ENCODE measurements around the gene SIRT7. TPM values are rescaled to one million over a fixed set of nuclear protein-coding genes. Genes with fewer than 3 reads are reported as not detected.
A peak's percentile ranks its signal among the peaks of the same experiment; 100 is the strongest.

Gene SIRT7
- polyA plus RNA-seq, 1 donor from 2014 or later: 44.5 TPM

DNA sequence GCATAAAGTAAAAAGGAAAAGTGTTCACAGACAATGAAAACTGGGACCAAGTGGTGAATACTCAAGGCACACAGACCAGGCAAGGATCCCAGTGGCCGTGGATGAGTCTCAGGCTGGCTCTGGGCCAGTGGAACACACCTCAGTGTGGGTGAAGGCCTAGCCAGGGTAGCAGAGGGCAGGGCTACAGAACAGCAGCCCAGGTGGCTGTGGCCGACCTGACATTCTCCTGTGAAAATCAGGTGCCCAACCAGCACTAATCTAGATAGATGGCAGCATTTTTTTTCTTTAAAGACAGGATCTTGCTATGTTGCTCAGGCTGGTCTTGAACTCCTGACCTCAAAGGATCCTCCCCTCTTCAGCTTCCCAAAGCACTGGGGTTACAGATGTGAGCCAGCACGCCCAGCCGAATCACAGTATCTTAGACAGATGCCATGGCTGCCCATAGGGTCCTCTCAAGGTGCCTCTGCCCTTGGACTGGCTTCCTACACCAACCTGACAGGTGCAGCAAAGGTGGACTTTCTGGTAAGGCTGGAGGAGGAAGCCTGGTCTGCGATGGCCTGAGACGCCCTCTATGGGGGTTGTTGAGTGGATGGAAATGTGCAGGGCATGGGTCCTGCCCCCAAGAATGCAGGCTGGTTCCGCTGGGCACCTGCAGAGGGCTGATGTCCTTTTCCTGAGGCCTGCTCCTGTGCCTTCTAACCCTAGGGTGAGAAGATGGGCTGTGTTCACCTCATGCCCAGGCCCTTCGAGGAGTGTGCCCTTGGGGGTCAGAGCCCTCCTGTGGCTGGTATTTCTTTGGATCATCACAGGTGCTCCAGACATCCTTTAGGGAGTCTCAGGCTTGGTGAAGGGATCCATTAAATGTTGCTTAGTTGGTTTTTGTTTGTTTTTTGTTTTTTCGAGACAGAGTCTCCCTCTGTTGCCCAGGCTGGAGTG, 53.9 kb downstream of the SIRT7 start:
- TF ChIP-seq, protein P1, sequence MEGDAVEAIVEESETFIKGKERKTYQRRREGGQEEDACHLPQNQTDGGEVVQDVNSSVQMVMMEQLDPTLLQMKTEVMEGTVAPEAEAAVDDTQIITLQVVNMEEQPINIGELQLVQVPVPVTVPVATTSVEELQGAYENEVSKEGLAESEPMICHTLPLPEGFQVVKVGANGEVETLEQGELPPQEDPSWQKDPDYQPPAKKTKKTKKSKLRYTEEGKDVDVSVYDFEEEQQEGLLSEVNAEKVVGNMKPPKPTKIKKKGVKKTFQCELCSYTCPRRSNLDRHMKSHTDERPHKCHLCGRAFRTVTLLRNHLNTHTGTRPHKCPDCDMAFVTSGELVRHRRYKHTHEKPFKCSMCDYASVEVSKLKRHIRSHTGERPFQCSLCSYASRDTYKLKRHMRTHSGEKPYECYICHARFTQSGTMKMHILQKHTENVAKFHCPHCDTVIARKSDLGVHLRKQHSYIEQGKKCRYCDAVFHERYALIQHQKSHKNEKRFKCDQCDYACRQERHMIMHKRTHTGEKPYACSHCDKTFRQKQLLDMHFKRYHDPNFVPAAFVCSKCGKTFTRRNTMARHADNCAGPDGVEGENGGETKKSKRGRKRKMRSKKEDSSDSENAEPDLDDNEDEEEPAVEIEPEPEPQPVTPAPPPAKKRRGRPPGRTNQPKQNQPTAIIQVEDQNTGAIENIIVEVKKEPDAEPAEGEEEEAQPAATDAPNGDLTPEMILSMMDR (IDR thresholded peaks at IDR 0.05; ENCODE audit: poor library complexity, severe bottlenecking): no peak
- TF ChIP-seq, protein P2, sequence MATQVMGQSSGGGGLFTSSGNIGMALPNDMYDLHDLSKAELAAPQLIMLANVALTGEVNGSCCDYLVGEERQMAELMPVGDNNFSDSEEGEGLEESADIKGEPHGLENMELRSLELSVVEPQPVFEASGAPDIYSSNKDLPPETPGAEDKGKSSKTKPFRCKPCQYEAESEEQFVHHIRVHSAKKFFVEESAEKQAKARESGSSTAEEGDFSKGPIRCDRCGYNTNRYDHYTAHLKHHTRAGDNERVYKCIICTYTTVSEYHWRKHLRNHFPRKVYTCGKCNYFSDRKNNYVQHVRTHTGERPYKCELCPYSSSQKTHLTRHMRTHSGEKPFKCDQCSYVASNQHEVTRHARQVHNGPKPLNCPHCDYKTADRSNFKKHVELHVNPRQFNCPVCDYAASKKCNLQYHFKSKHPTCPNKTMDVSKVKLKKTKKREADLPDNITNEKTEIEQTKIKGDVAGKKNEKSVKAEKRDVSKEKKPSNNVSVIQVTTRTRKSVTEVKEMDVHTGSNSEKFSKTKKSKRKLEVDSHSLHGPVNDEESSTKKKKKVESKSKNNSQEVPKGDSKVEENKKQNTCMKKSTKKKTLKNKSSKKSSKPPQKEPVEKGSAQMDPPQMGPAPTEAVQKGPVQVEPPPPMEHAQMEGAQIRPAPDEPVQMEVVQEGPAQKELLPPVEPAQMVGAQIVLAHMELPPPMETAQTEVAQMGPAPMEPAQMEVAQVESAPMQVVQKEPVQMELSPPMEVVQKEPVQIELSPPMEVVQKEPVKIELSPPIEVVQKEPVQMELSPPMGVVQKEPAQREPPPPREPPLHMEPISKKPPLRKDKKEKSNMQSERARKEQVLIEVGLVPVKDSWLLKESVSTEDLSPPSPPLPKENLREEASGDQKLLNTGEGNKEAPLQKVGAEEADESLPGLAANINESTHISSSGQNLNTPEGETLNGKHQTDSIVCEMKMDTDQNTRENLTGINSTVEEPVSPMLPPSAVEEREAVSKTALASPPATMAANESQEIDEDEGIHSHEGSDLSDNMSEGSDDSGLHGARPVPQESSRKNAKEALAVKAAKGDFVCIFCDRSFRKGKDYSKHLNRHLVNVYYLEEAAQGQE (IDR thresholded peaks at IDR 0.05; ENCODE audit: borderline replicate concordance): no peak
- TF ChIP-seq MXI1 (conservative IDR thresholded peaks at IDR 0.05; ENCODE audit: poor library complexity, severe bottlenecking): no peak
- TF ChIP-seq EZH2 (IDR thresholded peaks at IDR 0.05; ENCODE audit: borderline replicate concordance, insufficient read depth, low read length, poor library complexity, severe bottlenecking): no peak
- no peak for TF ChIP-seq SMC3 (conservative IDR thresholded peaks at IDR 0.05; ENCODE audit: poor library complexity)
- no peak for TF ChIP-seq EP300 (conservative IDR thresholded peaks at IDR 0.05; ENCODE audit: poor library complexity, severe bottlenecking)
- TF ChIP-seq TAF1 (IDR thresholded peaks at IDR 0.05; ENCODE audit: low read depth): no peak
- no peak for TF ChIP-seq RAD21 (conservative IDR thresholded peaks at IDR 0.05)
- no peak for TF ChIP-seq POLR2AphosphoS5 (IDR thresholded peaks at IDR 0.05)
- Histone ChIP-seq H3F3A (ENCODE audit: insufficient read depth, low read length, poor library complexity, severe bottlenecking) (no peaks in the 10 kb centered on the region), H3K4me2 (ENCODE audit: low read length) (no peak overlapping the region), H2AFZ (ENCODE audit: low read depth, low read length) (no peak overlapping the region), H3K36me3 (ENCODE audit: insufficient read depth, low read length) (no peaks in the 10 kb centered on the region), H3K79me2 (replicated peaks; ENCODE audit: insufficient read depth, low read length) (peaks cover 21% of the 10 kb centered on the region), H3K27me3 (ENCODE audit: insufficient read depth, low read depth, low read length) (no peaks in the 10 kb centered on the region), H3K27ac (ENCODE audit: low read length) (no peak overlapping the region), H3K9me3 (ENCODE audit: low read length) (no peaks in the 10 kb centered on the region), H4K20me1 (ENCODE audit: insufficient read depth) (no peaks in the 10 kb centered on the region), H3K4me3 (ENCODE audit: low read length) (no peak overlapping the region), H3K9me2 (ENCODE audit: insufficient read depth, low read length) (no peaks in the 10 kb centered on the region), H3K9ac (ENCODE audit: low read length) (no peak overlapping the region)

DNA sequence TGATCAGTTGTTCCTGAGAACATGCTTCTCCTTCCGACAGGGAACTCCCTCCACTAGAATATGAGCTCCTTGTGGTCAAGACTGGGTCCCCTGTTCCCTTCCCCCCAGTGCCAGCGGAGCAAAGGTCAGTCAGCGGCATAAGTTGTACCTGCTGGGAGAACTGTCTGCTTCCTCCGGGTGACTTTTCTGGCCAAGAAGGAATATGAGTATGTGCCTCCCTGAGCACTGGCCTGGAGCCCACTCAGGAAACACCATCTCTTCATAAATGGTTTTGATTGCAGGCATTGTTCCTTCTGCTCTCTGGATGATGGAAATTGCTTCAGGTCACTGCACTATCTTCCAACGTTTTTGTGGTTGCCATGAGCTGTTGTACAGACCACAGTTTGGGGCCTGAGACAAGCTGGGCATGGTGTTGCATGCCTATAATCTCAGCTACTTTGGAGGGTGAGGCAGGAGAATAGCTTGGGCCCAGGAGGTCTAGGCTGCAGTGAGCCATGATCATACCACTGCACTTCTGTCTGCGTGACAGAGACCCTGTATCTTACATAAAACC, 54.8 kb downstream of the SIRT7 start:
- peaks cover 28% of the 10 kb centered on the region for H3K79me2 ChIP-seq (replicated peaks; ENCODE audit: insufficient read depth, low read length)
- no peak overlapping the region for H3K4me2 ChIP-seq (ENCODE audit: low read length)
- no peak overlapping the region for H2AFZ ChIP-seq (ENCODE audit: low read depth, low read length)
- no peaks in the 10 kb centered on the region for H4K20me1 ChIP-seq (ENCODE audit: insufficient read depth)
- no peak overlapping the region for H3K4me3 ChIP-seq (ENCODE audit: low read length)
- H3K9me3 ChIP-seq (ENCODE audit: low read length): no peaks in the 10 kb centered on the region
- H3K9me2 ChIP-seq (ENCODE audit: insufficient read depth, low read length): no peaks in the 10 kb centered on the region
- TF ChIP-seq, protein P1 (IDR thresholded peaks at IDR 0.05; ENCODE audit: poor library complexity, severe bottlenecking): no peak
- TF ChIP-seq SMC3 (conservative IDR thresholded peaks at IDR 0.05; ENCODE audit: poor library complexity): no peak
- no peak for TF ChIP-seq EZH2 (IDR thresholded peaks at IDR 0.05; ENCODE audit: borderline replicate concordance, insufficient read depth, low read length, poor library complexity, severe bottlenecking)
- TF ChIP-seq RAD21 (conservative IDR thresholded peaks at IDR 0.05): no peak
- TF ChIP-seq POLR2AphosphoS5 (IDR thresholded peaks at IDR 0.05): peak; percentile 11
- TF ChIP-seq, protein P2 (IDR thresholded peaks at IDR 0.05; ENCODE audit: borderline replicate concordance): no peak
- TF ChIP-seq TAF1 (IDR thresholded peaks at IDR 0.05; ENCODE audit: low read depth): no peak
- H3K27me3 ChIP-seq (ENCODE audit: insufficient read depth, low read depth, low read length): no peaks in the 10 kb centered on the region
- H3F3A ChIP-seq (ENCODE audit: insufficient read depth, low read length, poor library complexity, severe bottlenecking): no peaks in the 10 kb centered on the region
- H3K9ac ChIP-seq (ENCODE audit: low read length): no peak overlapping the region
- no peak overlapping the region for H3K27ac ChIP-seq (ENCODE audit: low read length)
- H3K36me3 ChIP-seq (ENCODE audit: insufficient read depth, low read length): no peaks in the 10 kb centered on the region
